SK-N-SH (cell line): Measurements from ENCODE around the gene WASHC2C. TPM values are rescaled to one million over a fixed set of nuclear protein-coding genes. Genes with fewer than 3 reads are reported as not detected.
"Not testable (repeated sequence)": the region's sequence is repeated elsewhere in the genome, so short reads cannot be mapped to it uniquely, and the experiment has no call there.

ENCODE experiments used
- CTCF ChIA-PET: fragments of 300-600, 350-600 bp; formaldehyde crosslinking; extraction: SDS; loops from one replicate; lab custom pipeline; 2021; lab: Yijun Ruan, JAX
- POLR2A ChIA-PET: fragments of 350-600 bp; sonication (Branson Sonifier 250); formaldehyde crosslinking; extraction: SDS; loops from one replicate; lab custom pipeline; 2020; ENCODE audit warnings: antibody characterized with exemption, inconsistent platforms; lab: Yijun Ruan, JAX
- DNase-seq: peaks from one replicate; pipeline ENCODE4 v3.0.0; 2012
- H2AFZ ChIP-seq: fragments of 200-600 bp; sonication (generic); 2 replicates; pipeline ENCODE4 v1.8.1; 2016; ENCODE audit warnings: antibody characterized with exemption, mild to moderate bottlenecking, low read depth
- H3F3A ChIP-seq: fragments of 200-600 bp; sonication (generic); replicated peaks from 2 replicates; pipeline ENCODE3; 2016; ENCODE audit warnings: antibody characterized with exemption, mild to moderate bottlenecking; ENCODE audit not compliant: insufficient read depth
- H3K27ac ChIP-seq, 2 experiments: fragments of 200-500 bp in 1 of 2; fragments of 200-600 bp in 1 of 2; sonication (Bioruptor generic) in 1 of 2; sonication (generic), shearing (Covaris generic) in 1 of 2; 2 replicates each; pipeline versions ENCODE4 v1.5.1 to v1.6.1; 2014 to 2016; ENCODE audit warnings: low read depth in 2 of 2, inconsistent platforms in 1 of 2, low read length in 1 of 2, mild to moderate bottlenecking in 1 of 2, mixed read lengths in 1 of 2
- H3K27me3 ChIP-seq: fragments of 200-600 bp; sonication (generic), shearing (Covaris generic); 2 replicates; pipeline ENCODE4 v1.6.1; 2016; ENCODE audit warnings: mixed run types; ENCODE audit not compliant: insufficient read depth
- H3K36me3 ChIP-seq, 2 experiments: fragments of 200-500 bp in 1 of 2; fragments of 200-600 bp in 1 of 2; sonication (Bioruptor generic) in 1 of 2; sonication (generic) in 1 of 2; replicated peaks in 1 of 2; 2 replicates each; pipeline versions ENCODE3 to v1.5.1; 2014 to 2016; ENCODE audit warnings: low read length in 1 of 2, mild to moderate bottlenecking in 1 of 2; ENCODE audit not compliant: insufficient read depth in 2 of 2, control insufficient read depth in 1 of 2
- H3K4me1 ChIP-seq, 2 experiments: fragments of 200-500 bp in 1 of 2; fragments of 200-600 bp in 1 of 2; sonication (Bioruptor generic) in 1 of 2; sonication (generic), shearing (Covaris generic) in 1 of 2; 2 replicates each; pipeline versions ENCODE4 v1.5.1 to v1.6.1; 2014 to 2016; ENCODE audit warnings: low read depth in 1 of 2, low read length in 1 of 2, mixed run types in 1 of 2; ENCODE audit not compliant: insufficient read depth in 2 of 2, control insufficient read depth in 1 of 2
- H3K4me2 ChIP-seq: fragments of 200-600 bp; sonication (generic), shearing (Covaris generic); 2 replicates; pipeline ENCODE4 v1.6.1; 2017; ENCODE audit warnings: mixed run types
- H3K4me3 ChIP-seq, 2 experiments: fragments of 200-500 bp in 1 of 2; fragments of 200-600 bp in 1 of 2; sonication (Bioruptor generic) in 1 of 2; sonication (generic), shearing (Covaris generic) in 1 of 2; 2 replicates each; pipeline versions ENCODE4 v1.5.1 to v1.8.1; 2014 to 2016; ENCODE audit warnings: low read depth in 2 of 2, inconsistent platforms in 1 of 2, low read length in 1 of 2, mild to moderate bottlenecking in 1 of 2, mixed read lengths in 1 of 2, moderate library complexity in 1 of 2
- H3K79me2 ChIP-seq: fragments of 200-600 bp; sonication (generic); 2 replicates; pipeline ENCODE4 v1.8.1; 2017; ENCODE audit warnings: mild to moderate bottlenecking; ENCODE audit not compliant: insufficient read depth
- H3K9ac ChIP-seq: fragments of 200-600 bp; sonication (generic); 2 replicates; pipeline ENCODE4 v1.6.1; 2017; ENCODE audit warnings: mixed run types
- H3K9me2 ChIP-seq: fragments of 200-600 bp; sonication (generic); 2 replicates; pipeline ENCODE4 v1.6.1; 2017; ENCODE audit warnings: mixed run types
- H3K9me3 ChIP-seq: fragments of 200-600 bp; sonication (generic); 2 replicates; pipeline ENCODE4 v1.6.1; 2017; ENCODE audit warnings: mixed run types, mild to moderate bottlenecking, moderate library complexity
- H4K20me1 ChIP-seq: fragments of 200-600 bp; sonication (generic); 2 replicates; pipeline ENCODE4 v1.6.1; 2017; ENCODE audit warnings: mild to moderate bottlenecking, mixed run types; ENCODE audit not compliant: insufficient read depth
- CHD2 ChIP-seq: fragments of 150-350 bp; IDR thresholded peaks from 2 replicates; pipeline ENCODE4 v1.6.1; 2018; ENCODE audit warnings: low read length; ENCODE audit not compliant: partially characterized antibody
- ELF1 ChIP-seq: IDR thresholded peaks from 2 replicates; pipeline ENCODE4 v1.4.0; 2012
- EP300 ChIP-seq, 2 experiments: IDR thresholded peaks; 2 replicates each; pipeline versions ENCODE4 v1.4.0 to v1.6.1; 2012; ENCODE audit warnings: borderline replicate concordance in 1 of 2, low read depth in 1 of 2, low read length in 1 of 2
- GABPA ChIP-seq: IDR thresholded peaks from 2 replicates; pipeline ENCODE4 v1.4.0; 2012; ENCODE audit warnings: low read depth, mild to moderate bottlenecking
- JUND ChIP-seq: IDR thresholded peaks from 2 replicates; pipeline ENCODE4 v1.4.0; 2012
- MAX ChIP-seq: IDR thresholded peaks from 2 replicates; pipeline ENCODE4 v1.4.0; 2012; ENCODE audit warnings: low read depth
- MXI1 ChIP-seq: IDR thresholded peaks from 2 replicates; pipeline ENCODE4 v1.6.1; 2012; ENCODE audit warnings: mild to moderate bottlenecking, low read depth, low read length, improper control_type of control experiment
- NFIC ChIP-seq: IDR thresholded peaks from 2 replicates; pipeline ENCODE4 v1.4.0; 2012; ENCODE audit warnings: borderline replicate concordance
- PBX3 ChIP-seq: IDR thresholded peaks from 2 replicates; pipeline ENCODE4; 2012
- POLR2AphosphoS5 ChIP-seq: IDR thresholded peaks from 2 replicates; pipeline ENCODE4 v1.6.1; 2012; ENCODE audit warnings: low read depth, low read length
- RCOR1 ChIP-seq: fragments of 150-350 bp; IDR thresholded peaks from 2 replicates; pipeline ENCODE4 v1.6.1; 2017; ENCODE audit warnings: antibody characterized with exemption, low read length
- SIN3A ChIP-seq: IDR thresholded peaks from 2 replicates; pipeline ENCODE4 v1.6.1; 2012; ENCODE audit warnings: low read depth, mild to moderate bottlenecking, low read length, moderate library complexity, borderline replicate concordance
- TAF1 ChIP-seq: IDR thresholded peaks from 2 replicates; pipeline ENCODE4 v1.6.1; 2012; ENCODE audit warnings: low read depth, mild to moderate bottlenecking, low read length, moderate library complexity, borderline replicate concordance
- USF1 ChIP-seq: IDR thresholded peaks from 2 replicates; pipeline ENCODE4 v1.4.0; 2012; ENCODE audit warnings: low read depth, borderline replicate concordance
- USF2 ChIP-seq: fragments of 150-350 bp; IDR thresholded peaks from 2 replicates; pipeline ENCODE4 v1.6.1; 2017; ENCODE audit warnings: antibody characterized with exemption, low read length, low read depth, borderline replicate concordance
- WGBS: methylation state at CpG from one replicate; pipeline ENCODE4 v1.1.6; 2017; ENCODE audit warnings: low lambda C conversion rate; 5-methylcytosine and 5-hydroxymethylcytosine counted together
- polyA plus RNA-seq, 3 experiments: library from polyadenylated mRNA; depleted of rRNA; stranded (reverse); fragments of >200 nt; gene quantifications; 2 replicates each; pipeline ENCODE4 v1.2.3, GENCODE V29; 2012

Gene WASHC2C
- 17.9 and 24.0 TPM in 2 replicates for polyA plus RNA-seq (2012; rRNA removed)
- polyA plus RNA-seq (2012; cell fraction: cytosol; rRNA removed), result 17.1 and 19.7 TPM in 2 replicates
- 37.7 and 54.7 TPM in 2 replicates for polyA plus RNA-seq (2012; cell fraction: nucleus; rRNA removed)

GRCh38 chr10:45726703-45727420 is at the start of gene WASHC2C:
Gene WASHC2C (plus strand): TSS chr10:45727266. CDS start chr10:45727318, 52 bp downstream.
- POLR2A ChIA-PET, result not testable (repeated sequence)
- 3% methylated on average over 20 of the region's 49 CpGs for WGBS
- peak within 1 kb of the TSS; percentile 79 to 80 for H3K4me3 ChIP-seq

GRCh38 chr10:45678467-45678866 is 48.6 kb upstream of the WASHC2C start:
- H4K20me1 ChIP-seq, H3K79me2 ChIP-seq, H3K27me3 ChIP-seq, H3K27ac ChIP-seq, POLR2A ChIA-PET, H3K9me2 ChIP-seq, CTCF ChIA-PET, H3K36me3 ChIP-seq, H3F3A ChIP-seq, H2AFZ ChIP-seq, H3K4me2 ChIP-seq, H3K9ac ChIP-seq, H3K4me3 ChIP-seq, H3K4me1 ChIP-seq, H3K9me3 ChIP-seq, DNase-seq: not testable (repeated sequence)
- 76% methylated on average over 11 of the region's 14 CpGs for WGBS

More at GRCh38 chr10:45726703-45727420, at the start of gene WASHC2C:
- Histone ChIP-seq H3K9ac (peak within 1 kb of the TSS; percentile 84), H3K4me2 (peak within 1 kb of the TSS; percentile 84), H2AFZ (peak within 1 kb of the TSS; percentile 94; the same call in 1 of the 2 replicates), H3K27ac (peak within 1 kb of the TSS; percentile 48 to 72; a peak in 3 of 4 replicates)
- H3K9me2 ChIP-seq, H3K4me1 ChIP-seq, H3K79me2 ChIP-seq, H3F3A ChIP-seq, H3K36me3 ChIP-seq, H3K9me3 ChIP-seq, H3K27me3 ChIP-seq, CTCF ChIA-PET, H4K20me1 ChIP-seq: not testable (repeated sequence)
- DNase-seq, result peak; percentile 84
- TF ChIP-seq USF1 (peak; percentile 98), MXI1 (peak; percentile 54; the same call in 1 of the 2 replicates), USF2 (peak; percentile 96), TAF1 (peak; percentile 46; the same call in 1 of the 2 replicates), EP300 (IDR thresholded peaks at IDR 0.05; ENCODE audit: borderline replicate concordance in 1 of 2, low read depth in 1 of 2, low read length in 1 of 2) (peak in 1 of 2 experiments; percentile 52; a peak in 1 of 4 replicates), MAX (peak; percentile 74), POLR2AphosphoS5 (peak; percentile 59; the same call in 1 of the 2 replicates), GABPA (peak; percentile 56), CHD2 (peak; percentile 19), RCOR1 (peak; percentile 61; the same call in 1 of the 2 replicates), SIN3A (peak; percentile 86; the same call in 1 of the 2 replicates), NFIC (peak; percentile 38; the same call in 1 of the 2 replicates), ELF1 (peak; percentile 92), PBX3 (0 out of 2 replicates have a peak, but pooled peaks have one; percentile 30), JUND (0 out of 2 replicates have a peak, but pooled peaks have one; percentile 39)

- H4K20me1 ChIP-seq, POLR2A ChIA-PET, DNase-seq, H3K79me2 ChIP-seq, H3K9me2 ChIP-seq, CTCF ChIA-PET, H3F3A ChIP-seq, H3K27ac ChIP-seq, H3K9me3 ChIP-seq, H2AFZ ChIP-seq, H3K4me1 ChIP-seq, H3K36me3 ChIP-seq, H3K9ac ChIP-seq, H3K27me3 ChIP-seq, H3K4me2 ChIP-seq, H3K4me3 ChIP-seq: not testable (repeated sequence)
- WGBS, result 53% methylated on average over 3 of the region's 3 CpGs
Observed at GRCh38 chr10:45710200-45710796, 16.8 kb upstream of the WASHC2C start.
